HG02763 (cell line): ENCODE results near the gene MCTP1.

Experiments used
- ATAC-seq: cut with Tn5 transposase; IDR thresholded peaks from one replicate; pipeline ENCODE4 v1.9.1; 2021; ENCODE audit warnings: mild to moderate bottlenecking, moderate library complexity; ENCODE audit not compliant: unreplicated experiment

MCTP1 gene

DNA sequence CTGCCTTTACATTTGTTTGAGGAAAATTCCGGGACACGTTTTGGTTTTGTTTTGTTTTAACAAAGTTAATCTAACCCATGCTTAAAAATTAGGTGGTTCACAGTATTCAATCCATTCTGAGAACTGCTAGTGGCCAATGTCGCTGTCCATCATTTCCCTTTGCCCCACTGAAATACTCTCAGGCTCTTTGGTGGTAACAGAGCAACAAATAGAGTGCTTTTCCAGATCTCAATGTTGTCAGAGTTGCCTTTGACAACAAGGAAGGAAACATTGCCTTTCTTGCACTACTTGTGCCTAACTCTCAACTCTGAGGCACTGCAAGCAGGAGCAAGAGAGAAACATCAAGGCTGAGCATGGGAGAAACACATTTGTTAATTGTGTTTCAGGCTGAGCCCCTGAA, 154.0 kb downstream of the MCTP1 start:
- no peak for ATAC-seq

DNA sequence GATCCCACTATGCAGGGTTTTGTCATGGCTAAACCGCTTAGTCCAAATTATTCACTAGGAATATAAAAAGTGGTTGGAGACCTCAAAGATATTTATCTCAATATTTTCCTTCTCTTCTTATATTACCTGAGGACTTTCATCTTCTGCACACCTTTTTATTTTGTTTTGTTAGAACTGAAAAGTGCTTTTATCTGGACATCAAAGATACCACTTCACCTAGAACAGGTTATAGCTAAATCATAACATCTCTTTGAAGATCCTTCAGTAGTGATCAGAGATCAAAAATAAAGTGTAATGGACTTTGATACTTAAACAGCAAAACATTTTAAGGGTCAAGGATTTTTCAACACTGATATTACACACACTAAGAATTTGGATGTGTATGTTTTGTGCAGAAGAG, 160.2 kb downstream of the MCTP1 start:
- ATAC-seq, result no peak

DNA sequence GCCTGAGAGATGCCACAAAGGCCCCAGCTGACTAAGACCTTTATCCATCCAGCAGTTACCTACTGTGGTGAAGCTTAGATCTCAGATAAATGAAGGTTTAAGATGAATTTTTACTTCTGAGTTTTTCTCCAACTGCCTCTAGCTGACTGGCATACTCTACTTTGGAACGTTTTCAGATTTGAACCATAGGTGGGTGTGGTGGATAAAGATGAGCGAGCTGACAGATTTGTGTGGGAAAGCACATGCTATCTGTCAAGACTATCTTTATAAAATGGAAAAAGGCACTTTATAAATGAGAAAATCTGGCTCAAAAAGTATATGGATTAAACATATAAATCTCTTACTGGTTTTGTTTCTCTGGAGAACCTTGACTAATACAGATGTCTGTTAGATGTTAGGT, 160.8 kb downstream of the MCTP1 start:
- no peak for ATAC-seq

DNA sequence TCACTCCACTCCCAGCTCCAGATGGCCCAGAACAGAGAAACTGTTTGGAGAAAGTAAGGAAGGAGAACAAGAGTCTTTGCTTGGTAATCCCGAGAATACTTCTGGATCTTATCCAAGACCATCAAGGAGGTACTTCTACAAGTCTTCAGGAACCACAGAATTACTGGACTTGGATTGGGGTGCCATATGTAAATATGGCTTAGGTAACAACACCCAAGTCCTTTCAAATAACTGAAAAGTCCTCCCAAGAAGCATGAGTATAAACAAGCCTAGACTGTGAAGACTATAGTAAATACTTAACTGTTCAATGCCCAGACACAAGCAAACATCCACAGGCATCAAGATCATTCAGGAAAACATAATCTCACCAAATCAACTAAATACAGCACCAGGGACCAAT, 170.0 kb downstream of the MCTP1 start:
- no peak for ATAC-seq

DNA sequence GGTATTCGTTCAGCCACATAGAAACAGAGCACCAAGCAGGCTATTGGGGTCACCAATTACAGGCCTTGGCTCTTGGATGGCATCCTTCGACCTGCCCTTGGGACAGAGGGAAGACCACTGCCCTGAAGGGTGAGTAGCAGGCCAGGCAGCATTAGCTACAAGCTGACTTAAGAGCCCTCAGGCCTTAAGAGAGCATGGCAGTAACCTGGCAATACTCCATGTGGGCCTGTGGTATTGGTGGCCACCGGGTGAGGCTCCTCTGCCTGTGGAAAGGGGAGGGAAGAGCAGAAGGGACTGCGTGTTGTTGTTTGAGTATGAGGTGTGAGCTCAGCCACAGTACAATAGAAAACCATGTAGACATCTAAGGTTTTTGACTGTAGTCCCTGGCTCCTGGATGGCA, 170.6 kb downstream of the MCTP1 start:
- ATAC-seq, result no peak

DNA sequence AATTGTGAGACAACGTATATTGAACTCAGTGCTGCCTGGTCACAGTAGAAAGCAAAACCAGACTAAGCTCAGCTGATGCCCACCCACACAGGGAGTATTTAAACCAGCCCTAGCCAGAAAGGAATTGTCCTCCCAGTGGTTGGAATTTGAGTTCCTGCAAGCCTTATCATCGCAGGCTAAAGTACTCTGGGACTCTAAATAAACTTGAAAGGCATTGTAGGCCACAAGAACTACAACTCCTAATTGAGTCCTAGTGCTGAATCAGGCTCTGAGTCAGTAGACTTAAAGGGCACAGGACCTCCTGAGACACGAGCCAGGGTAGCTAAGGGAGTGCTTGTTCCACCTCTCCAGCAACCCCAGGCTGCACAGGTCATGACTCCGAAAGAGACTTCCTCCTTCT, 171.4 kb downstream of the MCTP1 start:
- no peak for ATAC-seq

DNA sequence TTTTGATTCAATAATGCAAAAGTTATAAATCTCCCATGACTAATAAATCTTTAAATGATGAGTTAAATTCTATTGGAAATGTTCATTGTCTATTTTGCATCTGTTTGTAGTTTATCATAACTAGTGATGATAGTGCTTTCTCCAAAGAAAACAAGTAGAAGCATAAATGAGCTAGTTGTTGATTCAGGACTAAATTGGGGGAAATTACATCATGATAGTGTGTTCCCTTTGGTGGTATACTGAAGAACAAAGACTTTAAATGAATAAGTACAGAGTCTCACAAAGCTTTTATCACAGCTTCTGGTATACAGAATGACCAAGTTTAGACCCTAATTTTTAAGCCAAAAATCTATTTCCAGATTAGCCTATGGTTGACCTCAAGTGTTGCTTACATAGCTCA, 173.8 kb downstream of the MCTP1 start:
- ATAC-seq, result no peak

DNA sequence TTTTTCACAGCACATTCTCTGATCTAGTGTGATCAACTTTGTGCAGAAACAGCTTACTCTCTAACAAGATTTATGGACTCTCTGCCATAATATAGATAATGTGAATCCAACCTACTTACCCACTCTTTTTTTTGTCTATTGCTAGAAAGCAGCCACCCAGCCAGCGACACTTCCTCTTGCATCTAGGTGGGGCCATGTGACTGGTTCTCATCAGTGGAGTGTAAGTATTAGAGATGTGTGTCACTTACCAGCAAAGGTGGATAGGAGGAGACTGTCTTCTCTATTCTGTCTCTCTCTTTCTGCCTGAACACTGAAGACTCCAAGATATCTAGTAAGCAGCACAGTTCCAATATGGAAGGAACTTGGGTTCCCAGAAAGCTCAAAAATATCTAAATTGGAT, 174.8 kb downstream of the MCTP1 start:
- ATAC-seq, result no peak

DNA sequence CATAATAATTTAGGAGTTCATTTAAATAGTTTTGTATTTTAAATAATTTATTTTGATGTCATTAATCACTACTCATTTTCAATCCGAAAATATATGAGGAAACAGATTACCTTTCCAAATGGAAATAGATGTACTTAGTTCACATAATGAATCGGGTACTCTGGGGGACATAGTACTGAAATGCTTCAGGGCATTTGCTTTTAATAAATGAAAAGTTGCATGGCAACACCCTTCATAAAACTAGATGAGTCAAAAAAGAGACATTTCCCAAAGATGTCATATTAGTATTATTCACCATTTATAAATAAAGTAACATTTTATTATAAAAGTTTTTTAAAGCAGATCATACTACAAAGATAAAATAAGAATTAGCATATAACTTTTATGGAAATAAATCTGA, 177.8 kb downstream of the MCTP1 start:
- ATAC-seq, result no peak

DNA sequence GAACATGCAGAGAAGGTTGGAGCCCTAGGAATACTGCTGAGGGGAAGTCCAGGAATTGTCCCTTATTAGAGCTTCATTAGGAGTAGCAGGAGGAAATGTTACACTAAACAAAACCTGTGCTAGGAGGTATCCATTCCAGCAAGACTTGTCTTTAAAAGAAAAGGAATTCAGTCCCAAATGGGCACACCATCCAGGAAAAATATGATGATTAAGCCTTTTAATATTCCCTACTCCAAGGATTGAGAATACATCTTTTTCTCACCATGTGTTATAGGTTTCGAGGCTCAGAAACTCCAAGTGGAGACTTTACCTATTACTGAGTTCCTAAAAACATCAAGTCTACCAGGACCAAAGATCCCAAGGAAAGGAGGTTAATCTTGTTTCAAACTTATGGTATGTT, 179.3 kb downstream of the MCTP1 start:
- no peak for ATAC-seq

DNA sequence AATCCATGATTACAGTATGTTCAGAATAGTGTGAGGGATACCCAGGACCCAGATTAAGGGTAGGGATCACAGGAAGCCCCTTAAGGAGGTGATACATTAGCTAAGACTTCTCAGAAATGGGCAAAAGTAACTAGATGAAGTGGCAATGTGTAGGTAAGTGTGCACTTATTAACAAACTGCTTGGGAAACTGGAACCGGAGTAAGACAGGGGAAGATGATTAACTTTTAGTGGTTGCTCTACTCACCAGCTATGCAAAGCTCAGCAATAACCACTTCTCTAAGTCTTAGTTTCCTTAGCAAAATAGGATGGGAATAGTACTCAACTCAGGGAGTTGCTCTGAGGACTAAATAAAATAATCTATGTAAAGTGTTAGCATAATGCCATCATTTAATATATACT, 182.2 kb downstream of the MCTP1 start:
- ATAC-seq, result peak; percentile 97

DNA sequence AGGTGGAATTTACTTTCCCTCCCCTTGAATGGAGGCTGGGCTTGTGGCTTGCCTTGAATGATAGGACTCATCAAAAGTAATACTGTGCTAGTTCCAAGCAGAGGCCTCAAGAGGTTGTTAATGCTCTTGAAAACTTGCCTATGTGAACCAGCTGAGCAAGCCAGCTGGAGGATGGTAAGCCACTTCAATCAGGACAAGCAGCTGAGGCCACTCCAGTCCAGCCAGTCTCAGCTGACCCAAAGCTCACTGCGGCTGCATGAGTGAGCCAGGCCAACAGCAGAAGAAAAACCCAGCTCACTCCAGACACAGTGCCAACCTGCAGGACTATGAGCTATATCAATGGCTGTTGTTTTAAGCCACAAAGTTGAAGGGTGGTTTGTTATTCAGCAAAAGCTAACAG, 182.8 kb downstream of the MCTP1 start:
- ATAC-seq, result peak; percentile 18

DNA sequence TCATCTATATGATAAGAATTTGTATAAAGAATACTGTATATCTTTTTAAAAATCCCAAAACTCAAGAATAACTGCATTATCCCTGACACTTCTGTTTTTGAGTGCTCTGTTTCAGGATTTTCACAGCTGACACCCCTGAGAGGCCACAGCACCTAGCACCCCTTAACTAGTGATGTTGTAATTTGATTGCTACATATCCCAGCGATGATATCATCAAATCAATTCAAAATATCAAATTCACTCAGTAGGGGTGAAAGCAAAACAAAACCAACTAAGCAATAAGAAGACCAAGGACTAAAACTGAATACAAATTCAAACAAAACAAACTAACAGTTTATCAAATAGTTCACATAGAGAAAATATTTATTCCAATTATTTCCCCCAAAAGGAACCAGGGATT, 184.3 kb downstream of the MCTP1 start:
- no peak for ATAC-seq

DNA sequence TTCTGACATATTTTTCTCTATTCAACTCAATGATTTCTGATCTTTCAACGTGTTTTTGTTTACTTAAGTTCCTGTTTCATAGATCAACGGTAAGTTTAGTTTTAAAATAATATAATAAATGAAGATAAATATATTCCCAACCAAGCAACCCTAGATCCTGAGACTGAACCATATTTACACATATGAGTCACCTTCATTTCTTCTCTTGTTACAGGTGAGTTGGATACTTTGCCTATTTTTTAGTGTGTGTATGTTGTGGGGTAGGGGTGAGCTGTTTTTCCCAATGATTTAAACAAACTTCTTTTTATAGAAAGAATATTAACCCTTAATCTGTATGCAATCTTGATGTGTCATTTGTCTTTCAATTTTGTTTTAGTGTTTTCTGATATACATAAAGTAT, 186.9 kb downstream of the MCTP1 start:
- ATAC-seq, result no peak

DNA sequence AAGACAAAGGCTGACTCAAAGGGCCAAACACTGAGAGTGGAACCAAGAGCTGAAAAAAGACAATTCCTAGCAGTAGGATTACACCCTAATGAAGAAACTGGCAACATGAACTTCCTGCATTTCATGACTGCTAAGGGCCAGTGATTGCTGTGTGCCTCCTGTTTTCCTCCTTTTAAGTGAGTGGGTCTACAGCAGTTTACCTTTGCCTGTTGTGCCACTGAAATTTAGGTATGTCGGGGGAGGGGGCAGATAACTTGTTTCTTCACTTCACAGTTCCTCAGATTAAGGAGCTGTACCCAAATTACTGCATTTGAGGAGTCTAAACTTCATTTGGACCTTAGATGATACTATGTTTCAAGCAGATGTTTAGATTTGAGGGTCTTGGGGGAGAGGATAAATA, 191.7 kb downstream of the MCTP1 start:
- no peak for ATAC-seq

DNA sequence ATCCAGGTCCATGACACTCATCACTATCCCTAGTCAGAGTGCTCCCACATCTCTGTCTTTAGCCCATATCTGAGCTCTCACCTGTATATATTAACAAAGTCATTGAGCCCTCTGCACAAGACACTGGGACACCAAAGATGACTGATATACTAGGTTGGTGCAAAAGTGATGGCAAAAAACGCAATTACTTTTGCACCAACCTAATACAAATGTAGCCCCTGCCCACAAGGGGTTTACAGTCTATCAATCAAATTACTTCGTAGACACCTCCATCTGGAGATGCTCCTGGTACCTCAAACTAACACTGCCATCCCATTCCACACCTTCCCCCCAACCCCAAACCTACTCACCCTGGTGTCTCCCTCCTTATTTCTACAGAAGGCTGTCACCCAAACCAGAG, 194.1 kb downstream of the MCTP1 start:
- no peak for ATAC-seq

DNA sequence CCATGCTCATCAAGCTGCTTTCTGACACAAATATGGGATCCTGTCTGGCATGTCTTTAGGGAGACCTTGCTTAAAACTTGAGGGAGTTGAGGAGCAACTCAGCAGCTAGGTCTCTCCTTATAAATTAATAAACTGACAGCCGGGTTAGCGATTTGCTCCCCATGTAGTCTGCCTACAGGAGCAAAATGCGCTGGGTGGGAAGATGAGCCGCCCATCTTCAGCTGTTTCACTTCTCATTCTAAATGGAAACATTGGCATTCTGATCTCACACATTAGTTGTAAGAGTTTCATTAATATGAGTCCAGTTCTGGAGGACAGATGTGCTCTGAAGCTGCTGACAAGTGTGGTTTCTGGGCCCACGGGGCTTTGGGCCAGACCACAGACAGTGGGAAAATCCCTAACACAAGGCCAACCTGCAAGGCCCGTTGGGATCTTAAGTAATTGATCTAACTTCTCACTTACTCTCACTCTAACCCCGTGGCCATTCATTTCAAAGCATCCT, 197.0 kb downstream of the MCTP1 start:
- peak; percentile 82 for ATAC-seq

DNA sequence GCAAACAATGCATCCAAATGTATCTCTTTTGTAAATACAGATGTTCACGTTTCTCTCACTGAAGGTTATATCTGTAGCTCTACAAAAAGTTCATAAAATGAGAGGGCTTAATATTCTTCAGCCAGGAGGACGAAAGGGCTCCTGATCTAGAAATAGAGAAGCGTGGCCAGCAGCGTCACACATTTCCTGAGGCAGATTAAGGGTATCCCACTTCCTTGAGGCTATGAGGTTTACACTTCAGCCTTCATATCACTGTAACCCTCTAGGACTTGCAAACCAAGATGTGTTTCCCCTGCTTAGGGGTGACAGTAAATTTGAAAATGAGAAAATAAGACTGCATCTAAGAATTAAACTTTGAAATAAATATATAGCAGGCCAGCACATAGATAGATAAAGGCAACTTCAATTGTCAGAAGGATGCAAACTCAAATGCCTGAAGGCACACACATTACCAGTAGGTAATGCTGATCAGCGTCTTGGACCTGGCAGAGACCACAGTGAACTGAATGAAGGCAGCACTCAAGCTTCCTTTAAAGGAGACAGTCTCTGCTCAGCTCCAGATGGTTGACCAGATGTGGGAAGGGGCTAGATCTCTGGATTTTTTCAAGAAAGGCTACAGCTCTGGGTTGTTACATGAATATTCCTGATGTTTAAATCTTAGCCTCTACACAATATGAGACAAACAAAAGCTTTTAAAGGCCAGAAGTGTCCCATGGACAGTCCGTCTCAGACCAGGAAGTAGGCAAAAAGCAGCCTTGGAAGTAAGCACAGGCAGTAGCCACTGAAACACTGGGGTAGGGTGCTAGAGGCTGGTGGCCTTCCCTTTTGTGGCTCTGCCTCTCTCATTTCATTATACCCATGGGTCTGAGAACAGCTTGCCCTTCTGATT, 197.7 kb downstream of the MCTP1 start:
- ATAC-seq, result peak; percentile 33

DNA sequence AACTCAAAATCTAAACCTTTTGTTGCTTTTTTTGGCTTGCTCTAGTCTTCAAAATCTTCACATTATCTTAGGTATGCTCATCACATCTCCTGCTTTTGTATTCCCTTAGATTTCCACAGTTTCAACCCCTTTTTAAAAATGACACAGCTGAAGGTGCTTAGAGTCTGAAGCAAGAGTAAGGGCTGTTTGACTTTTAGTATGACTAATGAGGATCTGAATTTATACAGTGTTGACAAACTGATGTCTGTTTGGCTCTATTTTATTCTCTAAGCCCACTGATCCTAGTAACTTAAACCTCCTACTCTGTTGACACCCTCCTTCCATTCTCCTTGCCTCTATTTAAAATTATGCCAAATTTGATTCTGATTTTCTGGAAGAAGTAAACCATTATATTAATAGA, 200.1 kb downstream of the MCTP1 start:
- no peak for ATAC-seq

DNA sequence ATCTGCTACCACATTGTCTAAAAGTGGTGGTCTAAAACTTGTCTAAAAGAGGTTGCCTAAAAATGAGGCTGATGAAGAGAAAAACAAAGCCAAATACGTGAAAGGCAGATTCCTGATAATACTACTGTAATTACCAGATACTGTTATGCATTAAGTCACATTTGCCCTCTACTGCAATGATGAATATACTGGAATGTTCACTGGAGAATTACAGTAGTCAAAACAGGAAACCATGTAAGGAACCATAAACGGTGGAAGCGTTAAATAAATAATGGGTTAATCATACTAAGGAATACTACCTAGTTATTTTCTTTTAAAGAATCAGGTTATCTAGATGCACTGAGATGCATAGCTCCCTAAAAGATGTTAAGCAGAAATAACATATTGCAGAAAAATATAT, 201.3 kb downstream of the MCTP1 start:
- no peak for ATAC-seq

DNA sequence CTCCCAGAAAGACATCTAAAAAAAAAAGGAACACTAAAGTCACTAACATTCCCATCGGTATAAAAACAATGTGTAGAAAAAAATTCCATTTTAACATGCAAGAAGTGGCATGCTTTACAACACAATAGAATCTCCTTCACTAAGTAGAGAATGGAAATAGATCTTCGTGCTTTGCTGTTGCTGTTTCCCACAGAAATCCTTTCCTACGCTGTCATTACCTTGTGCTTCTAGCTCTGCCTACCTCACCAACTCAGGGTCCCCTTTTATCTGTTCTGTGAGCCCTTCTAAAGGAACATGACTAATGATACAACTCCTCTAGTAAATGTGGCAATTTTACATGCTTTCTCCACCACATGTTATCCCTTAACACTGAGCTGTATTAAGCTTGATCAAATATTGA, 202.9 kb downstream of the MCTP1 start:
- ATAC-seq, result no peak

DNA sequence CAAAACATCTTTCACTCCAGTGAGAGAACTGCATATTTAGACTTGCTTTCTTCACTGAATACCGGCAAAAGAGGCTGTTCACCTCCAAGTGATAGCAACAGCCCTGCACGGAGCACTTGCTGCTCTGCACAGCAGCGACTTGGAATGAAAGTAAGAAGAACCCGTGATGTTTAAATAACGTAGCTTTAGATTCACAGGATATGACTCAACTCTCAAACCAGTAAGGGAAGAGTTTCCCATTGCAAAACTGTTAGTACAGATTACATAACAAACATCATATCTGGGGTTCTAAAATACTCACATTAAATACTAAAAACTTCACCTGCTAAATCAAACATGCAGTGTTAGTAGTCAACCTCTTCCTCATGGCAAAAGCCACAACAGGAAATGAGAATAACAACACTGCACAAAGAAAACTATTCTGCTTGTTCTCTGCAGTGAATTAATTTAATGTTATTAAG, 203.4 kb downstream of the MCTP1 start:
- ATAC-seq, result peak; percentile 92

DNA sequence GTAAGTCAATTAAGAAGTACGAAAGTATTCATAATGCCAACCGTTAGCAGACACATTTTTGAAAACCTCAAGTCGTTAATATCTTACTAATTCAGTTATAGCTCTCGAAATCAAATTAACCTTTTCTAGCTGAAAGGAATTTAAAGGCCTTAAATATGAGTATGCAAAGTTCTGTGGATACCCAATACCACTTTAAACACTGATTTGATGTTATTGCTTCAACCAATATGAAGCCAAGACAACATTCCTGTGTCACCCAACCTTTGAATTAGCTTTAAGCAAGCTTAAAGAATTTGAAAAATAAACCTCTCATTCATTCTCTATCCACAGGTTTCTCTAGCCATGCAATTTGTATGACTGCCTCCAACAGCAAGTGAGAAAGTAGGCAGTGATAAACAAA, 204.5 kb downstream of the MCTP1 start:
- ATAC-seq, result no peak
